Neural crest cell (in vitro differentiated cells): ENCODE data around the gene KIAA0040. TPM values are rescaled to one million over a fixed set of nuclear protein-coding genes. Genes with fewer than 3 reads are reported as not detected.

Source experiments
- DNase-seq: peaks from one replicate; pipeline ENCODE4 v3.0.0; 2021; ENCODE audit warnings: low read depth, mixed read lengths, low spot score
- H3K27ac Mint-ChIP-seq: one replicate; pipeline ENCODE4 v1.8.0; 2021; ENCODE audit warnings: mild to moderate bottlenecking, mixed read lengths; ENCODE audit not compliant: unreplicated experiment
- H3K27me3 Mint-ChIP-seq: 2 replicates; pipeline ENCODE4 v1.8.0; 2021; ENCODE audit warnings: low read depth, mild to moderate bottlenecking, mixed read lengths
- H3K36me3 Mint-ChIP-seq: 2 replicates; pipeline ENCODE4 v1.8.0; 2021; ENCODE audit warnings: low read depth, mild to moderate bottlenecking, mixed read lengths
- H3K4me1 Mint-ChIP-seq: 2 replicates; pipeline ENCODE4 v1.8.0; 2021; ENCODE audit warnings: mixed read lengths
- H3K4me3 Mint-ChIP-seq: one replicate; pipeline ENCODE4 v1.8.0; 2021; ENCODE audit warnings: mild to moderate bottlenecking, mixed read lengths
- H3K9me3 Mint-ChIP-seq: 2 replicates; pipeline ENCODE4 v1.8.0; 2021; ENCODE audit warnings: mixed read lengths
- total RNA-seq: library from RNA; stranded (reverse); gene quantifications from 2 replicates; pipeline ENCODE4 v1.2.1, GENCODE V29; 2021
- TF ChIP-seq, protein P1 (sequence below): fragments of 200-600 bp; sonication (generic); conservative IDR thresholded peaks from 2 replicates; pipeline ENCODE4 v1.5.0; 2021; ENCODE audit warnings: antibody characterized with exemption, mild to moderate bottlenecking

The KIAA0040 gene
- total RNA-seq, 1 donor from 2014 or later: 0.42 TPM

DNA sequence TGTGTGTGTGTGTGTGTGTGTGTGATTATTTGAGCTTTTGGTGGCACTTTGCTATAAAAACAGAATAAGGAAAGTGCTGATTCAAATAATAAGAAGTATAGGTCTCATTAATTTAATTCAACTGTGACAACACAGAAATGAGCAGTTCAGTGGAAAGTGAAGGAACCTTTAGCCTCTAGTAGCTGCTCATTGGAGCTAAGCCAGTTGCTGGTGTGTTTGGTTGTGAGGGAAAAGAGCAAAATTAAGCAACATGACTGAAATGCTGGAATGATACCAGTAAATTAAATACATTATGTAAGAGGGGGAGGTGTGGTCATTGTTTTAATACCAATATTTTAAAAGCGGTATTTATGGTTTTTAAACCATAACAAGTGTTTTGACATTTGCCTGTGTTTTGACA is 55.2 kb downstream of the KIAA0040 start:
- Mint-ChIP-seq H3K4me1 (no peaks in the 10 kb centered on the region), H3K36me3 (no peaks in the 10 kb centered on the region), H3K9me3 (no peaks in the 10 kb centered on the region), H3K4me3 (no peak overlapping the region), H3K27me3 (peaks cover 7% of the 10 kb centered on the region), H3K27ac (no peak overlapping the region)
- TF ChIP-seq, protein P1, sequence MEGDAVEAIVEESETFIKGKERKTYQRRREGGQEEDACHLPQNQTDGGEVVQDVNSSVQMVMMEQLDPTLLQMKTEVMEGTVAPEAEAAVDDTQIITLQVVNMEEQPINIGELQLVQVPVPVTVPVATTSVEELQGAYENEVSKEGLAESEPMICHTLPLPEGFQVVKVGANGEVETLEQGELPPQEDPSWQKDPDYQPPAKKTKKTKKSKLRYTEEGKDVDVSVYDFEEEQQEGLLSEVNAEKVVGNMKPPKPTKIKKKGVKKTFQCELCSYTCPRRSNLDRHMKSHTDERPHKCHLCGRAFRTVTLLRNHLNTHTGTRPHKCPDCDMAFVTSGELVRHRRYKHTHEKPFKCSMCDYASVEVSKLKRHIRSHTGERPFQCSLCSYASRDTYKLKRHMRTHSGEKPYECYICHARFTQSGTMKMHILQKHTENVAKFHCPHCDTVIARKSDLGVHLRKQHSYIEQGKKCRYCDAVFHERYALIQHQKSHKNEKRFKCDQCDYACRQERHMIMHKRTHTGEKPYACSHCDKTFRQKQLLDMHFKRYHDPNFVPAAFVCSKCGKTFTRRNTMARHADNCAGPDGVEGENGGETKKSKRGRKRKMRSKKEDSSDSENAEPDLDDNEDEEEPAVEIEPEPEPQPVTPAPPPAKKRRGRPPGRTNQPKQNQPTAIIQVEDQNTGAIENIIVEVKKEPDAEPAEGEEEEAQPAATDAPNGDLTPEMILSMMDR: no peak
- no peak for DNase-seq

DNA sequence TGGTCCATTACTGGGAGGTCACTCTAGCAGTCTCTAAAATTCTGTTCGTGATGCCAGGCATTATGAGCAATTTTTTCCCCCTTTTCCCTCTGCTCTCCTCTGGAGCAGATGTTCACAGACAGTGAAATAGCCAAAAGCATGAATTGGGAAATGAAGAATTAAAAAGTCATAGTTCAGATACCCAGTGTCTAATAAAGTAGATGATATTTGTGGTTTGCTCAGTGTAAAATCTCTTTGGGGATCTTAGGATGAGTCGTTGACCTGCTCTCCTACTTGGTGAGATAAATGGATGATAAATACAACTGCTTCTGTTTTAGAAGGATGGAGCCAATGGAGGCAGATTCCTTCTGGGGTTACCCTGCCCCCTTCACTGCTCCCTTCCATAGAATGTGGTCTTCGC is 56.3 kb downstream of the KIAA0040 start:
- Mint-ChIP-seq H3K4me3 (no peak overlapping the region), H3K4me1 (peaks cover under 1% of the 10 kb centered on the region), H3K27ac (no peak overlapping the region), H3K36me3 (no peaks in the 10 kb centered on the region), H3K27me3 (peaks cover 9% of the 10 kb centered on the region), H3K9me3 (no peaks in the 10 kb centered on the region)
- TF ChIP-seq, protein P1: no peak
- DNase-seq: no peak

DNA sequence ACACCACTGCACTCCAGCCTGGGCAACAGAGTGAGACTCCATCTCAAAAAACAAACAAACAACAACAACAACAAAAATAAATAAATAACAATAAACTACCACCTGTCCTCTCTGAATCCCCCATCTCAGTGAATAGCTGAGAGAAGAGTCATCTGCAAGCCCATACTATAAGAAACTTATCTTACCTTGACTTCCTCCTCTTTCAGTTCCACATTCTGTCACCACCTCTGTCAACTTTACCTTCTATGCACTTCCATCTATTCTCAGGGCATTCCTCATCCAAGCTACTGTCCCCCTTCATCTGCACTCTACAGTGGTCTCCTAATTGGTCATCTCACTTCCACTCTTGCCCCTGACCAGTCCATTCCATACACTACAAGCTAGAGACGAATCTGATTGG is 58.1 kb downstream of the KIAA0040 start:
- Mint-ChIP-seq H3K36me3 (no peaks in the 10 kb centered on the region), H3K9me3 (no peaks in the 10 kb centered on the region), H3K4me1 (peaks cover 16% of the 10 kb centered on the region), H3K4me3 (no peak overlapping the region), H3K27ac (no peak overlapping the region), H3K27me3 (peaks cover 9% of the 10 kb centered on the region)
- TF ChIP-seq, protein P1: no peak
- no peak for DNase-seq

DNA sequence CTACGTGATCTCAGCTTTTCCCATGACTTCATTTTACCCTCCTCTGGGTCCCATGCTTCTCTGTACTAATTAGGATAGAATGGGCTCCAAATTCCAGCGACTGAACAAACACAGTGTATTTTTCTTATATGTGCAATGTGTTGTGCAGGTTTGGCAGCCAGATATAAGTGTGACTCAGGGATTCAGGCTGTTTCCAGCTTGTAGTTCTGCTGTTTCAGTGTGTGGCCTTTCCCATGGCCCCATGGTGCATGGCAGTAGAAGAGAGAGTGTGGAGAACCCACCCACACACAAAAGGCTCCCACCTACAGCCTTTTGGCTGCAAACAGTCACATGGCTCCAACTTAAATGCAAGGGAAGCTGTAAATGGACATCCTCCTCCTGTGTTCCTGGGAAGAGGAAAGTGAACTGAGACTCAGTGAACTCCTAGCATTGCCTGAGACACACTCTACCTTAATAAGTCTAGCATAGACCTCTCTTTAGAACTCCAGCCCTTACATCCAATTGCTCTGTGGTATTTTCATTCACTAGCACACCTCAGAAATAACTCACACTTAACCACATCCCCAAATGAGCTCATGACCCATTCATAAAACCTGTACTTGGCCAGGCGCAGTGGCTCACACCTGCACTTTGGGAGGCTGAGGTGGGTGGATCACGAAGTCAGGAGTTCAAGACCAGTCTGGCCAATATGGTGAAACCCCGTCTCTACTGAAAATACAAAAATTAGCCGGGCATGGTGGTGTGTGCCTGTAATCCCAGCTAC is 58.7 kb downstream of the KIAA0040 start:
- Mint-ChIP-seq H3K4me3 (no peak overlapping the region), H3K27ac (no peak overlapping the region), H3K36me3 (no peaks in the 10 kb centered on the region), H3K4me1 (peaks cover 16% of the 10 kb centered on the region), H3K9me3 (no peaks in the 10 kb centered on the region), H3K27me3 (peaks cover 9% of the 10 kb centered on the region)
- TF ChIP-seq, protein P1: no peak
- DNase-seq: no peak

DNA sequence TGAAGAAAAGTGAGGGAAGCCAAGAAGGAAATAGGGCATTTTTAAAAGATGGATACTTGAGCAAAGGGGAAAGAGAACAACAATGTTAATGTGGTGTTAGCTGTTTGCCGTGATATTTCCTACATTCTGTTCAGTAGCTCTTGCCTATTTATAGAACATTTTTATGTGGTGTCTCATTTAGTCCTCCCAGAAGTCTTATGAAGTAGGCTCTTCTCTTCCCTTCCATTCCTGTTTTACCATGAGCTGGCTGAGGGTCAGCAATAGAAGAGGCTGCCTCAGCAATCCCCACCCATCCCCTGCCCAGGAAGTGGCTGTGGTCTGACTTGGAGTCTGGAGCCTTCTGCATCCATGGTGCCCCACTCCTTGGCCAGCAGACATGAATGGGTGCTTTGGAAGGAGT is 60.1 kb downstream of the KIAA0040 start:
- peaks cover 9% of the 10 kb centered on the region for H3K27me3 Mint-ChIP-seq
- no peak overlapping the region for H3K4me3 Mint-ChIP-seq
- H3K4me1 Mint-ChIP-seq: peaks cover 16% of the 10 kb centered on the region
- no peaks in the 10 kb centered on the region for H3K9me3 Mint-ChIP-seq
- H3K27ac Mint-ChIP-seq: no peak overlapping the region
- TF ChIP-seq, protein P1: no peak
- no peaks in the 10 kb centered on the region for H3K36me3 Mint-ChIP-seq
- DNase-seq: no peak
